Natural killer cell (primary cell): Measurements from ENCODE around the gene IZUMO1. TPM values are rescaled to one million over a fixed set of nuclear protein-coding genes. Genes with fewer than 3 reads are reported as not detected.
"Not testable (repeated sequence)": the region's sequence is repeated elsewhere in the genome, so short reads cannot be mapped to it uniquely, and the experiment has no call there.

Source experiments
- ATAC-seq, 3 donors: fragments of 150-1000 bp in 2 of 3; fragments of 200-7000 bp in 1 of 3; cut with Tn5 transposase; 1 replicate in 1 of 3; 2 replicates in 2 of 3; pipeline ENCODE4 v1.10.0; 2021; ENCODE audit warnings: mild to moderate bottlenecking in 2 of 3, moderate library complexity in 2 of 3
- DNase-seq, 2 donors: peaks; one replicate each; pipeline versions ENCODE4 v3.0.0 to v3.0.0-alpha.2; 2013 to 2021; ENCODE audit warnings: mixed read lengths in 1 of 2
- H3K27ac ChIP-seq: one replicate; pipeline ENCODE4 v1.5.1; 2013; ENCODE audit warnings: mild to moderate bottlenecking, low read length
- H3K27me3 ChIP-seq: one replicate; pipeline ENCODE4 v1.6.1; 2013; ENCODE audit warnings: low read length; ENCODE audit not compliant: control insufficient read depth, insufficient read depth
- H3K36me3 ChIP-seq: one replicate; pipeline ENCODE4 v1.6.1; 2013; ENCODE audit warnings: low read length; ENCODE audit not compliant: control insufficient read depth, insufficient read depth
- H3K4me1 ChIP-seq: one replicate; pipeline ENCODE4 v1.6.1; 2013; ENCODE audit warnings: low read length; ENCODE audit not compliant: control insufficient read depth, insufficient read depth
- H3K4me3 ChIP-seq: one replicate; pipeline ENCODE4 v1.5.1; 2013; ENCODE audit warnings: low read length
- H3K9me3 ChIP-seq: one replicate; pipeline ENCODE4 v1.6.1; 2013; ENCODE audit warnings: low read length; ENCODE audit not compliant: control insufficient read depth, insufficient read depth
- H3K27ac Mint-ChIP-seq, 2 donors: one replicate each; pipeline ENCODE4 v1.8.0; 2022; ENCODE audit warnings: mild to moderate bottlenecking in 2 of 2, mixed read lengths in 2 of 2, moderate library complexity in 1 of 2
- H3K27me3 Mint-ChIP-seq, 2 donors: one replicate each; pipeline ENCODE4 v1.8.0; 2022; ENCODE audit warnings: low read depth in 2 of 2, mixed read lengths in 2 of 2
- H3K36me3 Mint-ChIP-seq: one replicate; pipeline ENCODE4 v1.8.0; 2022; ENCODE audit warnings: mixed read lengths
- H3K4me1 Mint-ChIP-seq, 2 donors: one replicate each; pipeline ENCODE4 v1.8.0; 2022; ENCODE audit warnings: mixed read lengths in 2 of 2
- H3K4me3 Mint-ChIP-seq: one replicate; pipeline ENCODE4 v1.8.0; 2022; ENCODE audit warnings: mild to moderate bottlenecking, moderate library complexity, mixed read lengths
- H3K9me3 Mint-ChIP-seq, 2 donors: one replicate each; pipeline ENCODE4 v1.8.0; 2022; ENCODE audit warnings: mixed read lengths in 2 of 2
- WGBS: methylation state at CpG from one replicate; pipeline ENCODE4 v1.1.7; 2013; ENCODE audit warnings: missing lambda C conversion rate; ENCODE audit not compliant: insufficient coverage; 5-methylcytosine and 5-hydroxymethylcytosine counted together
- intact Hi-C: fragments of 100-400 bp; cut with micrococcal nuclease; formaldehyde crosslinking; loops from one replicate; pipeline ENCODE4 v1.14.2; 2022
- total RNA-seq, 4 donors: library from RNA; stranded (reverse); fragments of 120-200 nt in 1 of 4; gene quantifications; one replicate each; pipeline versions ENCODE4 v1.2.3 to v1.2.4, GENCODE V29; 2013 to 2022
- TF ChIP-seq, protein P1 (sequence below): fragments of 200-600 bp; IDR thresholded peaks from one replicate; pipeline ENCODE4 v1.8.0; 2022; ENCODE audit warnings: antibody characterized with exemption

Gene IZUMO1
- total RNA-seq, 3 donors from 2014 or later (not counting 1 experiment from before 2014, with no cell fraction given) = not detected

DNA sequence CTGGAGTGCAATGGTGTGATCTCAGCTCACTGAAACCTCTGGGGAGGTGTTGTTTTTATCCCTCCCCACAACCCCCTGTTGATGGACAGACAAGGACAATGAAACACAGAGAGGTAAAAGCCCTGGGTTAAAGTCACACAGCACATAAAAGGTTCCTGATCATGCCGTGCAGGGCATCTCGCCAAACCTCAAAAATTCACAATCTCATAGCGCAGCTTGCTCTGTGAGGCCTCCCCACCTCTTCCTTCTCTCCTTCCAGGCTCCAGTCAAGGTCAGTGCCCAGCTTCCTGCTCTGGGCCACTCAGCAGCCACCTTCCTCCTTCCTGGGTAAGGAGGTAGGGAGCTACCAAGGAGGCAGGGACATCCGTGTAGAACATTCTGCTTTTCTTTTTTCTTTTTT, 48.7 kb downstream of the IZUMO1 start:
- Histone ChIP-seq H3K27me3 (peaks cover 11% of the 10 kb centered on the region), H3K4me1 (peaks cover 11% of the 10 kb centered on the region), H3K9me3 (no peaks in the 10 kb centered on the region), H3K36me3 (peaks cover 2% of the 10 kb centered on the region), H3K4me3 (no peak overlapping the region), H3K27ac (no peak overlapping the region)
- DNase-seq = no peak
- peaks cover 10 to 13% of the 10 kb centered on the region in 2 donors for H3K27me3 Mint-ChIP-seq
- TF ChIP-seq, protein P1, sequence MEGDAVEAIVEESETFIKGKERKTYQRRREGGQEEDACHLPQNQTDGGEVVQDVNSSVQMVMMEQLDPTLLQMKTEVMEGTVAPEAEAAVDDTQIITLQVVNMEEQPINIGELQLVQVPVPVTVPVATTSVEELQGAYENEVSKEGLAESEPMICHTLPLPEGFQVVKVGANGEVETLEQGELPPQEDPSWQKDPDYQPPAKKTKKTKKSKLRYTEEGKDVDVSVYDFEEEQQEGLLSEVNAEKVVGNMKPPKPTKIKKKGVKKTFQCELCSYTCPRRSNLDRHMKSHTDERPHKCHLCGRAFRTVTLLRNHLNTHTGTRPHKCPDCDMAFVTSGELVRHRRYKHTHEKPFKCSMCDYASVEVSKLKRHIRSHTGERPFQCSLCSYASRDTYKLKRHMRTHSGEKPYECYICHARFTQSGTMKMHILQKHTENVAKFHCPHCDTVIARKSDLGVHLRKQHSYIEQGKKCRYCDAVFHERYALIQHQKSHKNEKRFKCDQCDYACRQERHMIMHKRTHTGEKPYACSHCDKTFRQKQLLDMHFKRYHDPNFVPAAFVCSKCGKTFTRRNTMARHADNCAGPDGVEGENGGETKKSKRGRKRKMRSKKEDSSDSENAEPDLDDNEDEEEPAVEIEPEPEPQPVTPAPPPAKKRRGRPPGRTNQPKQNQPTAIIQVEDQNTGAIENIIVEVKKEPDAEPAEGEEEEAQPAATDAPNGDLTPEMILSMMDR = no peak
- intact Hi-C loops = no loop called here
- no peaks in the 10 kb centered on the region for H3K9me3 Mint-ChIP-seq
- 40% methylated on average over 4 of the region's 4 CpGs for WGBS
- no peak for ATAC-seq
- H3K4me1 Mint-ChIP-seq = peaks cover 5 to 11% of the 10 kb centered on the region in 2 donors
- H3K27ac Mint-ChIP-seq = no peak overlapping the region
- H3K36me3 Mint-ChIP-seq = no peaks in the 10 kb centered on the region
- H3K4me3 Mint-ChIP-seq = no peak overlapping the region

DNA sequence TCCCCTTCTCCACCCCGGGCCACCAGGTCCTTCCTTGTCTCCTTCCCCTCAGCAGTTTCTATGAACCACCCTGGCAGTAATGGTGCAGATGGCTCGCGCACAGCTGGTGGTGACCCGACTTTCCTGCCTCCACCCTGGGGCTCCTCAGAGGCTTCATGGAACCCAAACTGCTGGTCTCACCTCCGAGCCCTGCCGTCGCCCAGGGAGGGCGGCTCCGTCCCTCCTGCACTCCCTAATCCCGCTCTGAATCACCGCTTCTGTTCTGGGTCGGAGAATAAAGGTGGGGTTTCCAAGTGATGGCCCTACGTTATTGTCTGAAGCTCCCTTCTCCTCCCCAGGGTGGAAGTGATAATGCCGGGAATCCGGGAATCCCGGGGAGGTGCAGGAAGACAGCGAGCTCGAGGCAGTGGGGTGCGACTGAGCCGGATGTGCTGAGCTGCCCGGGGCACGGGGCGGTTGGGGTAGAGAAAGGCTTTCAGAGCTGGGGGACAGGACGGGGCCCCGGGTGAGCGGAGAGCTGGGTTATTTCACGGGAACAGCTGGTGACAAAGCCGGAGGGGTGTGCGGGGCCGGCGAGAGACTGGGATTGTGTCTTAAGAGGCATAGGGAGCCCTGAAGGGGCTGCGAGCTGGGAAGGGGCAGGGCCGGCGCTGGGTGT, 50.2 kb downstream of the IZUMO1 start:
- H3K27me3 Mint-ChIP-seq = peaks cover 10 to 13% of the 10 kb centered on the region in 2 donors
- H3K27ac Mint-ChIP-seq = peak overlapping the region in 1 of 2 donors; percentile 65
- H3K4me1 ChIP-seq = peaks cover 11% of the 10 kb centered on the region
- peak in 1 of 2 donors; percentile 31 for DNase-seq
- TF ChIP-seq, protein P1 = no peak
- no peak overlapping the region for H3K4me3 Mint-ChIP-seq
- H3K9me3 Mint-ChIP-seq = no peaks in the 10 kb centered on the region
- no peaks in the 10 kb centered on the region for H3K36me3 Mint-ChIP-seq
- no peak overlapping the region for H3K4me3 ChIP-seq
- 4% methylated on average over 33 of the region's 34 CpGs for WGBS
- no peaks in the 10 kb centered on the region for H3K9me3 ChIP-seq
- H3K27ac ChIP-seq = no peak overlapping the region
- ATAC-seq = peak; percentile 38 to 74 (median 46)
- intact Hi-C loops = no loop called here
- peaks cover 5 to 11% of the 10 kb centered on the region in 2 donors for H3K4me1 Mint-ChIP-seq
- no peaks in the 10 kb centered on the region for H3K36me3 ChIP-seq
- H3K27me3 ChIP-seq = peaks cover 11% of the 10 kb centered on the region

DNA sequence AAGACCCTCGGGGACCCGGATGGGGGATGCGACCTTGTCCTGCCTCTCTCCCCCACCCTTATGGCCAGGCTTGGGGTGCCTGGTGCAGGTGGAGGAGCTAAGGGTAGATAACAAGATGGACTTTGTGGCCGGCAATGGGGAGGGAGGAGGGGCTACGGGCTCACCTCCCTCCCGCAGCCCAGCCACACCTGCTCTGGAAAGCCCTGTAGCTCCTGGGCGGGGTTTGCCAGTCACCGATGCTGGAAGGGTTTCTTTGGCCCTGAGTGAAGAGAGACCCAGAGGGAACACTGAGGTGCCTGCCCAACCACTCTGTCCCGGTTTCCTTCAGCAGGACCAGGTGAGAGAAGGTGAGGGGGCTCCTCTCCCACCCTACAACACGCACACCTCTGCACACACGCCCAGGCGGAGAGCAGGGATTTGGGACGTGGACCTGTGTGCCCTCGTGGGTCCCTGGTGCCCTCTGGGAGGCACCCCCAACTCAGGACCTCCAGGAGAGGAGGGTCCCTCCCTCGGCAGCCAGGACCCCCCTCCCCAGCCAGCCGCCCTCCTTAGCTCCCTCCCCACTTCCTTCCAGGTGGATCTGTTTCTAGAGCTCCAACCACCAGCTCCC, 50.9 kb downstream of the IZUMO1 start, which contains the start of gene FUT2:
FUT2 (plus strand) TSS at position 229 of the 610 bp plus-strand sequence. CDS start 6,986 bp downstream, outside the sequence.
- ATAC-seq (no peak), DNase-seq (no peak)
- H3K36me3 ChIP-seq = no peaks in the 10 kb centered on the region
- no peak within 1 kb of the TSS for H3K27ac ChIP-seq
- TF ChIP-seq, protein P1 = no peak
- Mint-ChIP-seq H3K36me3 (no peaks in the 10 kb centered on the region), H3K27ac (peak within 1 kb of the TSS in 1 of 2 donors; percentile 65), H3K9me3 (no peaks in the 10 kb centered on the region), H3K4me1 (peaks cover 5 to 11% of the 10 kb centered on the region in 2 donors), H3K27me3 (peaks cover 10 to 13% of the 10 kb centered on the region in 2 donors), H3K4me3 (no peak within 1 kb of the TSS)
- H3K4me3 ChIP-seq = no peak within 1 kb of the TSS
- H3K27me3 ChIP-seq = peaks cover 11% of the 10 kb centered on the region
- H3K4me1 ChIP-seq = peaks cover 11% of the 10 kb centered on the region
- 37% methylated on average over 13 of the region's 16 CpGs for WGBS
- no peaks in the 10 kb centered on the region for H3K9me3 ChIP-seq
- intact Hi-C loops = no loop called here

DNA sequence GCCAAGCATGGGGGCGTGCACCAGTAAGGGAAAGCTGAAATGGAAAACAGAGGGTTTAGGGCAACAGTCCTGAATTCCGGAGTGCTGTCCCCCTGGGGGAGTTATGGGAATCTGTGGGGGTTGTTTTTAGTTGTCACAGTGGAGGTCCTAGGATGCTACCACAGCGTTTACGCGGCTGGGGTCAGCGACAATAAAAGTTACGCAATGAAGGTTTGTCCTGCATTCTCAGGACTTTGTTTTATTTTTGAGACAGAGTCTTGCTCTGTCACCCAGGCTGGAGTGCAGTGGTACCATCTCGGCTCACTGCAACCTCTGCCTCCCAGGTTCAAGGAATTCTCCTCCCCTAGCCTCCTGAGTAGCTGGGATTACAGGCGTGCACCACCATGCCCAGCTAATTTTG, 53.1 kb downstream of the IZUMO1 start:
- ATAC-seq, intact Hi-C loops, H3K4me3 ChIP-seq, H3K27ac ChIP-seq, H3K4me3 Mint-ChIP-seq, H3K27ac Mint-ChIP-seq, DNase-seq, H3K9me3 Mint-ChIP-seq, H3K36me3 Mint-ChIP-seq, H3K9me3 ChIP-seq, H3K36me3 ChIP-seq: not testable (repeated sequence)
- H3K27me3 ChIP-seq = peaks cover 11% of the 10 kb centered on the region
- Mint-ChIP-seq H3K27me3 (peaks cover 10 to 13% of the 10 kb centered on the region in 2 donors), H3K4me1 (peaks cover 5 to 11% of the 10 kb centered on the region in 2 donors)
- WGBS = 97% methylated on average over 8 of the region's 9 CpGs
- peaks cover 11% of the 10 kb centered on the region for H3K4me1 ChIP-seq
